Fibroblast of skin of right biceps (primary cell): ENCODE results near the gene WWOX.

Experiments used
- DNase-seq: peaks from one replicate; pipeline ENCODE4 v3.0.0-alpha.2; 2013

The WWOX gene

DNA sequence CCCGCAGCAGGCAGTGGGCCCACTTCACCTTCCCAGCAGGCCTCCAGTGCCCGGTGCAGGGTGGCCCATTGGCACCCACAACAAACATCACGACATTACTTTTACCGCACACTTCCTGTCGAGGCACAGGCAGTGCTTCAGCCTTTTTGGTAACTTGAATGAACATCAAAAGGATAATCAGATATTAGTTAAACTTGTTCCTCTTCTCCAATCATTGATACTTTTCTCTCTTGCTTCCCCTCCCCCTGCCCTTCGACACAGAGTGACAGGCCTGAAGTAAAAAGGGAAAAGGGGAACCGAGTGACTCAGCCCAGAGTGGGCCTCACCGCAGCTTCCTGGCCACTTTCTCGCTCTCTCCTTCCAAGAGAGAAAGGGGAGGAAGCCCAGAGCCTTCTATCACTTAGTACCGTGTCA lies 994.1 kb downstream of the WWOX start:
- no peak for DNase-seq

GRCh38 chr16:79096246-79096645 lies 996.8 kb downstream of the WWOX start:
- DNase-seq, result no peak

GRCh38 chr16:79097166-79097565 lies 997.7 kb downstream of the WWOX start:
- DNase-seq, result no peak

DNA sequence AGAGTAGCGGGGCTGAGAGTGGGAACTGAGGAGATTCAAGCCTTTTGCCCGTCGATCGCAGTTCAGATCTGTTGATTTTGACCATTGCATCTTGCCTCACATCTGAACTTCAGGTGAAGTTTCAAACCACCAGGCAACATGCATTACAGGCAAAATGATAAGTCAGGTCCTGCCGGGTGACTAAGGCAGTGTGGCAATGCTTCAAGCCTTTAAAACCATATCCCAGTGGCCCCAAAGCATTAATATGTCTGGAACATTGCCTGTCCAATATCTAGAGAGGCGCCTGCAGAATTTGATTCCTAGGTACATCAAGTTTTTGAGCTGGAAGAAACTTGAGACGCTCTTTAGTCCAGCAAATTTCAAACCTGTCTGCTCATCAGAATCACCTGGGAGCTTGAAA lies 998.3 kb downstream of the WWOX start:
- no peak for DNase-seq

- DNase-seq, result no peak
These were observed 999.5 kb downstream of the WWOX start for GRCh38 chr16:79098907-79099306.

DNA sequence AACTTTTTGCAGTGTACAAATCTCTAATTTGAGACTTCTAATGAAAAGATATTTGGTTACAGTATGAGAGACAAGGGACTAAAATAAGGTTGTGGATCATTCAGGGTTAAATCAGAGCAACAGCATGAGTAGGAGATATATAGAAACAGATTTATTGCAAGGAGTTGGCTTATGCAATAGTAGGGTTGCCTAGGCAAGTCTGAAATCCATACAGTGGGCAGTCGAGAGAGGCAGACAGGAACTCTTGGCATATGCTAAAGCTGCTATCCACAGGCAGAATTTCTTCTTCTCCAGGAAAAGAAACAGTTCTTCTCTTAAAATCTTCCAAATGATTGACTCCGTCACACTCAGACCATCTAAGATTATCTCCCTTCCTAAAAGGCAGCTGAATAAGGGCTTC lies 1000.3 kb downstream of the WWOX start:
- no peak for DNase-seq

DNA sequence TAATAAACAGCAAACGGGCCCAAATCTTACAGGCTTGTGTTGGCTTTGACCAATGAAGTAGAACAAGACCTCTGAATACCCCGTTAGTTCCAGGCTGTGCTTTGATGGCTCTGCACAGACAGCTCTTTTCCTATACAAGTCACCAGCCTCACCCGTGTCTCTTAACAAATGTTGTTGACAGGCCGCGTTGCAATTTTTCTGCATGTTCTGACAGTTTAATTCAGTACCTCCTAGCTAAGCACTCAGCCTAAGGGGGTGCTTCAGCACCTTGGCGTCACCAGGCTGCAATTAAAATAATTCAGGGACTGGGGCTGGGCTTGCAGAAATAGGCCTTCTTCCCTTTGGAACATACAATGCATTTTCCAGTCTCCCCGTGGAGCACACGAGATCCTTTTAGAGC lies 1001.0 kb downstream of the WWOX start:
- DNase-seq, result no peak

GRCh38 chr16:79101491-79101890 lies 1002.0 kb downstream of the WWOX start:
- no peak for DNase-seq

DNA sequence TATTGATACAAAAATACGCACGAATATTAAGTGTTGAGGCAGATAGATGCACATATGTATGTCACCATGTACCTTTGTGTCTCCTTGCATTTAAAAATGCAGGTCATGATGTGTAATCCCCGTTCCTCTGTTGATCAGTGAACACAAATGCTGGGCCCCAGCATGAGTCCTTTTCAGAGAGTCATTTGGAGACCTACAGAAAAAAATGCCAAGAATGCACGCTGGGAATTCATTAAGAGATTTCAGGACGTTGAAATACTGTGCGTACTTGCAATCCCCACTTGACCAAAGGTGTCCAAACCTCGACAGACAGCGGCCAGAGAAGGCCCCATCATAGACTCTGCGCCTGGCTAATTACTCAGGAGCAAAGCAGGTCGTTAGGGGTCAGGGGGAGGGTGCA lies 1005.1 kb downstream of the WWOX start:
- DNase-seq, result no peak

DNA sequence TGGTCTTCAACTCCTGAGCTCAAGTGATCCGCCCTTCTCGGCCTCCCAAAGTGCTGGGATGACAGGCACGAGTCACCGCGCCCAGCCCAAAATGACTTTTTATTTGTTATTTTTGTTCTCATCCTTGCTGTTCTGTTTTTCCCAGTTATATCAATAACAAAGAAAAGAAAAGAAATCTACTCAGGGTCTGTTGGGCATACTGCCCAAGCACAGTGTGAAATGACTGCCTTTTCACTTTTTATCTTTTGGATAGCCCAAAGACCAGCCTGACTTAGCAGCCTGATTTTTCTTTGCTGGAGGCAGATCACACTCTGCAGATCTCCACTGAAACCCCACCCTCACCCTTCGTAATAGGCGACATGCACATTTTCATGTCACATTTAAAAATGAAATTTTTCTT lies 1007.8 kb downstream of the WWOX start:
- DNase-seq, result no peak

DNA sequence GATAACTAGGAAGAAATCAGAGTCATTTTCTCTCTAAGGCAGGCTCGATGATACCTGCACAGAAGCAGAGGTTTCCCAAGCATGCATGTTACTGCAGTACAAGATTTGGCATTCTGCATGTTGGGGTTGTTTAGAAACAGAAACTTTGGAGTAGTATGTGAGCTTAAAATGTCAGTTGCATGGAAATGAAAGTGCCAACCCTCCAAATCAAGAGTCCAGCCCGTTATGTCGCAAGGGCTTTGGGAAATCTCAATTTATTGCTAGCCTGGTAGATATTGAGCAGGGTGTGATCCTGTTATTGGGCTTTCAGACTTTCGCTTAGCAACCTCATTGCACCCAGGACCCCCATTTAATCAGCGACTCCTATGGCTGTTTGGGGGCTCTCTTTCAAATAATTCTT lies 1010.3 kb downstream of the WWOX start:
- no peak for DNase-seq

DNA sequence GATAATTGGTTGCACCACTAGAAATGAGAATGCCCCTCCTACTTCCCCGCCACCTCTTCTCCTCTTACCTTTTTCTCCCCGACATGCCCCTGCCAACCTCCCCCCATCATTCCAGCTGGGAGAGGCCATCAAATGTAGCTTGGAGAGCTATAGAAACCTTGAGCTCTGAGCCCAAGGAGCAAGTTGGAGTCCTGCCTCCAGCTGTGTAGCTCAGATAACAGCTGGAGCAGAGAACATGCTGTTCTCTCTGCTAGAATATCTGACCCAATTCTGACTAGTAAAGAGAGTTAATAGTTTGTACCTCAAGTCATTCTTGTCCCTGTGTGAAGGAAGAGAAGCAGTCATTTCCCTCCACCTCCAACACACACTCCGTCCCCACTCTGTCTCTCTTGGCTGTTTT lies 1010.8 kb downstream of the WWOX start:
- DNase-seq, result no peak

DNA sequence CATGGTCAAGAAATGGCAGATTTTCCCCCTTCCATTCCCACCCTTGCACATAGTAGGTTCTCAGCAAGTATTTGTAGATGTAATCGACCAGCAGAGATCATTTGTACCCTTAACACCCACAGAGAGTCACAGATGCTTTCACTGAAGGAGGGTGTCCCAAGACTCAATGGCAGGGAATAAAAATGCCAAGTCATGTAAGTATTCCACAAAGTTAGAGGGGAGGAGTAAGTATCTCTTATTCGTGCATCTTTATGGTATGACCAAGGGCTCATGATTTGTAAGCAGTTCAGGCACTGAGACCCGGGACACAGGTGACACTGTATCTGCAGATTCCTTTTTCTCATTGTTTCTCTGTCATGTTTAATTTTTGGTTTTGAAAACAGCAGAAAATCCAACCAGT lies 1011.5 kb downstream of the WWOX start:
- no peak for DNase-seq

- no peak for DNase-seq
These were observed 1013.0 kb downstream of the WWOX start for GRCh38 chr16:79112462-79112861.

- DNase-seq, result no peak
These were observed 1014.4 kb downstream of the WWOX start for GRCh38 chr16:79113826-79114225.

DNA sequence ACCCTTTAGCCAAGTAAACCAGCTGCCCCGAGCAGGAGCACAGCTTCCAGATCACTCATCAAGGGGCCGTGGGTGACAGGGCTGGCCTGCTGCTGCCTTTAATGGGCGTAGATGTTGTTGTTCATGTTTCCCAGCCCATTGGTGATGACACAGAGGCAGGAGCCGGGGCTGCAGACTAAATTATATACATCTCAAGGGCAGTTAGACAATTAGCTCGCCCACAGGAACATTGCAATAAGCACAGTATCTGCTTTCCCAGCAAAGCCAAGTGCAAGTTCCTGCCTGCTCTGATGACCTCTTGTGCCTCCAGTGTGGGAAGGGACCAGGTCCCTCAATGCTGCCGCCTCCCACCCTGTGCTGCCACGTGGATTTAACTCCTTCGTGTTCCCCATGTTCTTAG lies 1015.3 kb downstream of the WWOX start:
- DNase-seq, result no peak

- DNase-seq, result no peak
These were observed 1022.5 kb downstream of the WWOX start for GRCh38 chr16:79121906-79122305.

GRCh38 chr16:79122343-79122742 lies 1022.9 kb downstream of the WWOX start:
- DNase-seq, result no peak

DNA sequence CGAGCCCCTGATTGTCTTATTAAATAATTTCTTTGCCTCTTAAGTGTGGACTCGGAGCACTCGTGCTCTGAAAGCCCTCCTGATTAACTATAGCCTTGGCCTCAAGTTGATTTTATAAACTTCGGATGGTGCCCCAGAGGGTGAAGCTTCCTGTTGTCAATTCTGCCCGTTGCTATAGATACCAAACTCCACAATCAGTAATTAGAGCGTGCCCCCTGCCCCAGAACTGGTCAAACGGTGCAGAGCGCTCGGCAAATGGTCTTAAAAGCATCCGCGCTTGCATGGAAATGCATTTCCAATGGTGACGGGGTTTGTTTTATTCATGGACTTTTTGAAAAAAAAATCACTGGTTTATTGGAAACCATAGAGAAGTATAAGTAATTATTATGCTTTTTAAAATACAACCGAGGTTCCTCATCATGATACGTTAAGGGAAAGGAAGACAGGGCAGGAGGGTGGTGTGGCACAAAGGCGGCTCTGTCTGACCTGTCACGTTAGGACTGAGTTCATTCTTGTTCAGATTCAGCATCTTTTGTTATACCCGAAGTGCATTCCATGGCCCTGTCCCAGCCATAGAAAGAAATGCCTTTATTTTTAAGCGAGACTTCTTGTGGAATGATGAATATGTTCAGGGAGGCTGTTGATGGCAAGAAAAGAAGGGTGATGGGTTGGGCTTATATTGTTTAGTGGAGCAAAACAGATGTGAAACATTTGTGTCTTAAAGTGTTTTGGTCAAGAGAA lies 1024.7 kb downstream of the WWOX start:
- no peak for DNase-seq

GRCh38 chr16:79127766-79128165 lies 1028.3 kb downstream of the WWOX start:
- no peak for DNase-seq

GRCh38 chr16:79128706-79129105 lies 1029.3 kb downstream of the WWOX start:
- no peak for DNase-seq

GRCh38 chr16:79130616-79131015 lies 1031.2 kb downstream of the WWOX start:
- peak; percentile 2 for DNase-seq

- no peak for DNase-seq
These were observed 1032.0 kb downstream of the WWOX start for GRCh38 chr16:79131321-79132075.

GRCh38 chr16:79132701-79133100 lies 1033.2 kb downstream of the WWOX start:
- no peak for DNase-seq

DNA sequence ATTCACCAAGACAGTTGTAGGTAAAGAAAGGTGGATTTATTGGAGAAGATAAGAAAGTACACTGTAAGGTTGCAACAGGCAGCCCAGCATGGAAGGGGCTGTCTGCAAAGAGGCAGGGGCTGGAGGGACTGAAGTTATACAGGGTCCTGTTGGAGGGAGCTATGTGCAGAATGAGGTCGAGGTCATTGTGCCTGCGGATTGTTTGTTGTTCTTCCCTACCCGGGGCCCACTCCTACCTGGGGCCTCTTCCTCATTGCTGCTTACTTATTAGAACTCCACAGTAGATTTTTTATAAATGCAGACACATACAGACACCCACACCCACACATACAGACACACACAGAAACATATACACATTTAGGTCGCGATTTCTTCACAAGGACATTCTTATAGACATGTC lies 1034.8 kb downstream of the WWOX start:
- DNase-seq, result no peak
